Measurements from ENCODE around the gene MAT2B. TPM values are rescaled to one million over a fixed set of nuclear protein-coding genes. Genes with fewer than 3 reads are reported as not detected.

MAT2B gene
- polyA plus RNA-seq, 2 of the 4 experiments (the other 2 are of a cell fraction), result 58.6 to 74.0 TPM

- no peak for TF ChIP-seq EHF (CRISPR knock-in tag; IDR thresholded peaks at IDR 0.05)
- TF ChIP-seq MAX (IDR thresholded peaks at IDR 0.05), result no peak
- no peak for TF ChIP-seq NFE2L2 (conservative IDR thresholded peaks at IDR 0.05; ENCODE audit: low read length)
- TF ChIP-seq SMC3 (IDR thresholded peaks at IDR 0.05), result no peak
- no peak for TF ChIP-seq FOSB (CRISPR knock-in tag; IDR thresholded peaks at IDR 0.05)
- no peak for TF ChIP-seq NPAS2 (CRISPR knock-in tag; IDR thresholded peaks at IDR 0.05; ENCODE audit: borderline replicate concordance)
- TF ChIP-seq EHMT2 (IDR thresholded peaks at IDR 0.05; ENCODE audit: low read depth), result no peak
- TF ChIP-seq FOXS1 (CRISPR knock-in tag; IDR thresholded peaks at IDR 0.05), result no peak
These were observed 45.7 kb downstream of the MAT2B start (continued) for GRCh38 chr5:163551156-163551555.

- POLR2A ChIA-PET, result no interaction called here
- Histone ChIP-seq H3K4me1 (no peaks in the 10 kb centered on the region), H3K27ac (no peak overlapping the region), H3K9me3 (no peaks in the 10 kb centered on the region), H3K4me3 (no peak overlapping the region), H3K4me2 (no peak overlapping the region)
- no peak for ATAC-seq
- FAIRE-seq, result no peak
- DNase-seq (ENCODE audit: low read depth in 1 of 2, low spot score in 1 of 2), result no peak
- 44% methylated on average over 1 of the region's 1 CpG for WGBS (ENCODE audit: missing lambda C conversion rate)
- CTCF ChIA-PET, result interaction anchor here (1.0 kb wide), 1 partner anchor 9 kb away, joined by 4 read pairs; no protein-coding TSS in a partner anchor
- TF ChIP-seq FOSL2 (IDR thresholded peaks at IDR 0.05) (no peak), FOSL2 (CRISPR knock-in tag; IDR thresholded peaks at IDR 0.05) (no peak), MAZ (IDR thresholded peaks at IDR 0.05; ENCODE audit: borderline replicate concordance, low read depth, low read length) (no peak), CBX2 (IDR thresholded peaks at IDR 0.05; ENCODE audit: borderline replicate concordance, low read depth) (no peak), HMGXB4 (CRISPR knock-in tag; IDR thresholded peaks at IDR 0.05; ENCODE audit: borderline replicate concordance) (no peak), ZSCAN20 (CRISPR knock-in tag; IDR thresholded peaks at IDR 0.05) (no peak), PBX3 (IDR thresholded peaks at IDR 0.05) (no peak), TP53 (CRISPR knock-in tag; IDR thresholded peaks at IDR 0.05) (no peak), EHF (CRISPR knock-in tag; IDR thresholded peaks at IDR 0.05) (no peak)
These were observed 47.1 kb downstream of the MAT2B start for GRCh38 chr5:163552536-163552935.

- H3K4me3 ChIP-seq, result no peak overlapping the region
- FAIRE-seq, result no peak
- no peak overlapping the region for H3K27ac ChIP-seq
- H3K9me3 ChIP-seq, result no peaks in the 10 kb centered on the region
- DNase-seq (ENCODE audit: low read depth in 1 of 2, low spot score in 1 of 2), result no peak
- no peaks in the 10 kb centered on the region; the same call in 2 of the 3 replicates for H3K4me1 ChIP-seq
- TF ChIP-seq HEYL (CRISPR knock-in tag; IDR thresholded peaks at IDR 0.05) (no peak), POLR2A (IDR thresholded peaks at IDR 0.05; ENCODE audit: low read length) (no peak)
- ATAC-seq, result no peak
- ChIA-PET POLR2A (no interaction called here), CTCF (interaction anchor here (1.0 kb wide), 1 partner anchor 9 kb away, joined by 4 read pairs; no protein-coding TSS in a partner anchor)
- 23% methylated on average over 5 of the region's 5 CpGs for WGBS (ENCODE audit: missing lambda C conversion rate)
- H3K4me2 ChIP-seq, result no peak overlapping the region
These were observed 55.9 kb downstream of the MAT2B start for GRCh38 chr5:163561339-163561738.

GRCh38 chr5:163562071-163562470, 56.7 kb downstream of the MAT2B start:
- ATAC-seq, result no peak
- POLR2A ChIA-PET, result no interaction called here
- Histone ChIP-seq H3K27ac (no peak overlapping the region), H3K4me1 (no peaks in the 10 kb centered on the region; the same call in 2 of the 3 replicates), H3K9me3 (no peaks in the 10 kb centered on the region), H3K4me3 (no peak overlapping the region), H3K4me2 (no peak overlapping the region)
- 2% methylated on average over 3 of the region's 3 CpGs for WGBS (ENCODE audit: missing lambda C conversion rate)
- no peak for DNase-seq (ENCODE audit: low read depth in 1 of 2, low spot score in 1 of 2)
- CTCF ChIA-PET, result interaction anchor here (2.4 to 5.9 kb wide), 2 partner anchors 16 to 942 kb away, joined by 9 to 31 read pairs; no protein-coding TSS in a partner anchor
- TF ChIP-seq FOXS1 (CRISPR knock-in tag; IDR thresholded peaks at IDR 0.05) (no peak), MAZ (IDR thresholded peaks at IDR 0.05; ENCODE audit: borderline replicate concordance, low read depth, low read length) (no peak)
- FAIRE-seq, result no peak
